ENCODE results near the gene CBX4.

CBX4 gene

DNA sequence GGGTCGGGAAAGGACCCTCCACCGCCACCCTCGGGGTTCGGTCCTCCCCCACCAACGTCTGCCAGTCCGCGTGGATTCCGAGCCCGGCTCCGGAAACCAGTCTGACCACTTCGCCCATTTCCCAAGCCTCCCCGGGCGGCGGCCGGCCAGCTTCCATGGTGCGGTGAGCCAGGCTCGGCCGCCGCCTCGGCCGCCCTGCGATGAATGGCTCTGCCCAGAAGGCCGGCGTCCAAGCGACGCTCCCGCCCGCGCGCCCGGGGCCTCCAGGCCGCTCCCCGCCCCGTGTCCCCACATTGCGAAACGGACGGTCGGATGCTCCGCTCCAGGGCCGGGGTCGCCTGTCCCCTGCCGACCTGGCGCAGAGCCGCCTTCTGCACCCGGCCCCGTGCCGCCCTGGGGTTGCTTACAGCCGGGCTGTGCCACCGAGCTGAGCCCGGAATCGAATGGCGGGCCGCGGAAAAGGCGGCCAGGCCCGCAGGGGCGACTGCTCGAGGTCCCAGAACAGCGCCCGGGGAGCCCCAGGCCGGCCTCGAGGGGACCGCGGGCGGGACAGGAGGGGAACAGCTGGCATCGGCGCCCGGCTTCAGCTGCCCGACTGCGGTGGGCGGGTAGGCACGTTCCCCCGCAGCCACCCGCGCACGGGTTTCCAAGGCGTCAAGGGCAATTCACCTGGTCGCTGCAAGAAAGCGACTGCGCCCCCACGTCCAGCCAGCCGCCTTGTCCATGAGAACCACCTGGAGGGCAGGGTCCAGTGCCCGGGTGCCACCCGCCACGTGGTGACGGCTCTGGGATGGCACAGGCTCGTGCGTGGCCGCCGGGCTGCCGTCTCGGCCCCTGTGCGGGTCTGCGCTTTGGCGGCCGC is 24.0 kb downstream of the CBX4 start:
- H3K79me2 ChIP-seq (ENCODE audit: insufficient read depth, low read length), result no peaks in the 10 kb centered on the region
- H3F3A ChIP-seq (ENCODE audit: insufficient read depth), result no peaks in the 10 kb centered on the region
- H4K20me1 ChIP-seq (ENCODE audit: low read depth, low read length), result no peaks in the 10 kb centered on the region
- H3K27me3 ChIP-seq (ENCODE audit: low read length), result no peaks in the 10 kb centered on the region
- H3K4me3 ChIP-seq (ENCODE audit: insufficient read depth, low read length, poor library complexity, severe bottlenecking), result no peak overlapping the region
- H3K9me3 ChIP-seq (ENCODE audit: insufficient read depth, low read length), result no peaks in the 10 kb centered on the region
- H3K27ac ChIP-seq (ENCODE audit: low read depth, low read length), result no peak overlapping the region
- H3K9ac ChIP-seq (ENCODE audit: low read length), result no peak overlapping the region
- no peak overlapping the region for H2AFZ ChIP-seq (ENCODE audit: low read depth, low read length, severe bottlenecking)
- no peaks in the 10 kb centered on the region for H3K9me2 ChIP-seq (replicated peaks; ENCODE audit: insufficient read depth, low read length)
- H3K36me3 ChIP-seq (ENCODE audit: low read length), result no peaks in the 10 kb centered on the region
- TF ChIP-seq CTCF (IDR thresholded peaks at IDR 0.05; ENCODE audit: insufficient read depth, low read length, poor library complexity, severe bottlenecking), result no peak
- TF ChIP-seq EZH2phosphoT487 (conservative IDR thresholded peaks at IDR 0.05; ENCODE audit: low read length), result no peak
- H3K4me2 ChIP-seq (ENCODE audit: low read depth, low read length, poor library complexity, severe bottlenecking), result no peak overlapping the region

DNA sequence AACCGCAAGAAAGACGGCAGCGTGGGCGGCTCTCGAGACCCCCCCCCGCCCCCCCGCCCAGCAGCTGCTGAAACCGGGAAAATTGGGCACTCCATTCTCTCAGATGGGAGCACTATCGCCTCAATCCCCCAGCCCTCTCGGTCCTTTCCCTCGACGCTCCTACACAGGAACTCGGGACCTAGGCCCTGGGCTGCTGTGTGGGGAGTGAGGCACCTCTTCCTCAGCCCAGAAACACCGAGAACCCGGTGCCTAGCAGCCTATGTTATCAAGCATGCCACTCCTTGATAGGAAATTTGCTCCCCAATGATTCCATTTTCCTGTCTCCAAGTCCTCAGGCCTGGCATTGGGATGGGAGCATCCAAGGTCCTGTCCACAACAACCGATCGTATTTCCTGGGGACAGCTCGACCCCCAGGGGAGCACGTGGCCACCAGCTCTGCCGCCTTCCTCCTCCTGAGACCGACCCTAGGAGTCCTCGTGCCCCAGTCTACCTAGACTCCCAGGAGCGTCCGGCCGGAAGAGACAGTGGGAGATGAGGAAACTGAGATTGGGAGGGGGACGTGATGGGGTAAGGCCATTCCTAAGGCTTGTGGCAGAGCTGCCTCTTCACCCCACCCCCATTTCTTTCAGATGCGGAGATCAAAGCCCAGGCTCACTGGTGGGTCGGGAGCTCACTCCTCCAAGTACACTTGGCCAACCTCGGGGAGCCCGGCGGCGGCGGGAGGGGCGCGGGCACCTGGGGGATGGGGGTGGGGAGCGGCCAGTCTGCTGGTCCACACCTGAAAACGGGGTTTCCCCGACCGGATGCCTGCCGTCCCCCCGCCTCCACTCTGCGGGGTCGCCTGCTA is 24.9 kb downstream of the CBX4 start:
- Histone ChIP-seq H3K27ac (ENCODE audit: low read depth, low read length) (no peak overlapping the region), H4K20me1 (ENCODE audit: low read depth, low read length) (no peaks in the 10 kb centered on the region), H3K36me3 (ENCODE audit: low read length) (no peaks in the 10 kb centered on the region), H3K4me2 (ENCODE audit: low read depth, low read length, poor library complexity, severe bottlenecking) (no peak overlapping the region), H2AFZ (ENCODE audit: low read depth, low read length, severe bottlenecking) (no peak overlapping the region), H3F3A (ENCODE audit: insufficient read depth) (no peaks in the 10 kb centered on the region), H3K9me2 (replicated peaks; ENCODE audit: insufficient read depth, low read length) (no peaks in the 10 kb centered on the region), H3K27me3 (ENCODE audit: low read length) (no peaks in the 10 kb centered on the region), H3K79me2 (ENCODE audit: insufficient read depth, low read length) (no peaks in the 10 kb centered on the region), H3K9ac (ENCODE audit: low read length) (no peak overlapping the region), H3K9me3 (ENCODE audit: insufficient read depth, low read length) (no peaks in the 10 kb centered on the region), H3K4me3 (ENCODE audit: insufficient read depth, low read length, poor library complexity, severe bottlenecking) (no peak overlapping the region)
- TF ChIP-seq CTCF (IDR thresholded peaks at IDR 0.05; ENCODE audit: insufficient read depth, low read length, poor library complexity, severe bottlenecking) (no peak), EZH2phosphoT487 (conservative IDR thresholded peaks at IDR 0.05; ENCODE audit: low read length) (no peak)

GRCh38 chr17:79813297-79814126 is 25.7 kb downstream of the CBX4 start:
- no peaks in the 10 kb centered on the region for H3K36me3 ChIP-seq (ENCODE audit: low read length)
- no peaks in the 10 kb centered on the region for H3K79me2 ChIP-seq (ENCODE audit: insufficient read depth, low read length)
- H3K27me3 ChIP-seq (ENCODE audit: low read length), result no peaks in the 10 kb centered on the region
- peak overlapping the region; percentile 29 for H3K4me2 ChIP-seq (ENCODE audit: low read depth, low read length, poor library complexity, severe bottlenecking)
- peak overlapping the region; percentile 28; the same call in 1 of the 2 replicates for H3K9ac ChIP-seq (ENCODE audit: low read length)
- H3K27ac ChIP-seq (ENCODE audit: low read depth, low read length), result no peak overlapping the region
- no peaks in the 10 kb centered on the region for H4K20me1 ChIP-seq (ENCODE audit: low read depth, low read length)
- H3K9me3 ChIP-seq (ENCODE audit: insufficient read depth, low read length), result no peaks in the 10 kb centered on the region
- H3F3A ChIP-seq (ENCODE audit: insufficient read depth), result no peaks in the 10 kb centered on the region
- TF ChIP-seq EZH2phosphoT487 (conservative IDR thresholded peaks at IDR 0.05; ENCODE audit: low read length), result no peak
- TF ChIP-seq CTCF (IDR thresholded peaks at IDR 0.05; ENCODE audit: insufficient read depth, low read length, poor library complexity, severe bottlenecking), result no peak
- H2AFZ ChIP-seq (ENCODE audit: low read depth, low read length, severe bottlenecking), result no peak overlapping the region
- H3K9me2 ChIP-seq (replicated peaks; ENCODE audit: insufficient read depth, low read length), result no peaks in the 10 kb centered on the region
- H3K4me3 ChIP-seq (ENCODE audit: insufficient read depth, low read length, poor library complexity, severe bottlenecking), result no peak overlapping the region

All from SU-DHL-6 (cell line).